ENCODE data around the gene HAUS8. TPM values are rescaled to one million over a fixed set of nuclear protein-coding genes. Genes with fewer than 3 reads are reported as not detected.
A peak's percentile ranks its signal among the peaks of the same experiment; 100 is the strongest.

The HAUS8 gene
- total and polyA plus RNA-seq, 2 donors (not counting 1 experiment from before 2014, with no cell fraction given), result 17.6 to 24.9 TPM

- CTCF ChIA-PET, result no interaction called here
- Histone ChIP-seq H3K9me3 (ENCODE audit: control extremely low read depth in 1 of 3, control insufficient read depth in 2 of 3, insufficient read depth in 1 of 3, low read length in 2 of 3) (peaks cover 0 to 14% (median 0%) of the 10 kb centered on the region in 3 donors), H3K4me1 (ENCODE audit: control insufficient read depth in 2 of 2, insufficient read depth in 2 of 2, low read length in 2 of 2) (peaks cover 29 to 51% of the 10 kb centered on the region in 2 donors), H3K36me3 (replicated peaks in 1 of 2; ENCODE audit: control extremely low read depth in 1 of 2, control insufficient read depth in 1 of 2, extremely low read depth in 1 of 2, insufficient read depth in 2 of 2, low read length in 1 of 2) (peaks cover 1 to 13% of the 10 kb centered on the region in 2 experiments), H3K4me3 (ENCODE audit: control extremely low read depth in 1 of 5, extremely low read depth in 1 of 5, insufficient read depth in 1 of 5, low read depth in 2 of 5, low read length in 4 of 5) (no peak overlapping the region), H2AFZ (ENCODE audit: insufficient read depth, low read depth, low read length, poor library complexity, severe bottlenecking) (no peak overlapping the region), H3K27ac (ENCODE audit: low read length in 2 of 2) (no peak overlapping the region), H3K4me2 (replicated peaks; ENCODE audit: low read depth, low read length, poor library complexity, severe bottlenecking) (no peak overlapping the region), H3K27me3 (replicated peaks in 1 of 4; ENCODE audit: control extremely low read depth in 1 of 4, control insufficient read depth in 3 of 4, insufficient read depth in 4 of 4, low read length in 3 of 4) (no peaks in the 10 kb centered on the region), H3K79me2 (ENCODE audit: control insufficient read depth, insufficient read depth, low read length) (peaks cover 77% of the 10 kb centered on the region), H4K20me1 (ENCODE audit: control insufficient read depth, insufficient read depth, low read length, poor library complexity, severe bottlenecking) (peaks cover 15% of the 10 kb centered on the region), H3K9ac (ENCODE audit: low read length) (no peak overlapping the region)
- no peak for ATAC-seq (ENCODE audit: low read depth)
- POLR2A ChIA-PET, result no interaction called here
- Mint-ChIP-seq H3K27ac (peak overlapping the region; percentile 46), H3K27me3 (no peaks in the 10 kb centered on the region), H3K4me1 (peaks cover 50% of the 10 kb centered on the region), H3K9me3 (ENCODE audit: insufficient read depth) (no peaks in the 10 kb centered on the region), H3K4me3 (no peak overlapping the region)
- intact Hi-C loops (cut with micrococcal nuclease), result no loop called here
- no peak for TF ChIP-seq EZH2 (IDR thresholded peaks at IDR 0.05; ENCODE audit: borderline replicate concordance, insufficient read depth, low read depth, low read length, poor library complexity, severe bottlenecking)
- no peak for TF ChIP-seq CTCF (IDR thresholded peaks at IDR 0.05)
- WGBS (ENCODE audit: insufficient coverage), result 78% methylated on average over 6 of the region's 9 CpGs
- DNase-seq, result no peak
Measured at GRCh38 chr19:17121736-17122293, 46.6 kb upstream of the HAUS8 start.

GRCh38 chr19:17118957-17119356 is 43.7 kb upstream of the HAUS8 start:
- peak overlapping the region; percentile 53 for H3K27ac Mint-ChIP-seq
- 94% methylated on average over 3 of the region's 5 CpGs for WGBS (ENCODE audit: insufficient coverage)
- CTCF ChIA-PET, result interaction anchor here (1.4 kb wide), 1 partner anchor 13 kb away, joined by 4 read pairs; no protein-coding TSS in a partner anchor
- DNase-seq (no peak), ATAC-seq (ENCODE audit: low read depth) (no peak)
- H3K9me3 ChIP-seq (ENCODE audit: control extremely low read depth in 1 of 3, control insufficient read depth in 2 of 3, insufficient read depth in 1 of 3, low read length in 2 of 3), result peaks cover 0 to 22% (median 0%) of the 10 kb centered on the region in 3 donors
- H3K9me3 Mint-ChIP-seq (ENCODE audit: insufficient read depth), result no peaks in the 10 kb centered on the region
- H3K27ac ChIP-seq (ENCODE audit: low read length in 2 of 2), result no peak overlapping the region
- H3K4me2 ChIP-seq (replicated peaks; ENCODE audit: low read depth, low read length, poor library complexity, severe bottlenecking), result no peak overlapping the region
- H3K79me2 ChIP-seq (ENCODE audit: control insufficient read depth, insufficient read depth, low read length), result peaks cover 97% of the 10 kb centered on the region
- intact Hi-C loops (cut with micrococcal nuclease), result no loop called here
- TF ChIP-seq EZH2 (IDR thresholded peaks at IDR 0.05; ENCODE audit: borderline replicate concordance, insufficient read depth, low read depth, low read length, poor library complexity, severe bottlenecking) (no peak), CTCF (IDR thresholded peaks at IDR 0.05) (no peak)
- H3K4me1 ChIP-seq (ENCODE audit: control insufficient read depth in 2 of 2, insufficient read depth in 2 of 2, low read length in 2 of 2), result peaks cover 13 to 36% of the 10 kb centered on the region in 2 donors
- peaks cover 52% of the 10 kb centered on the region for H3K4me1 Mint-ChIP-seq
- H3K9ac ChIP-seq (ENCODE audit: low read length), result no peak overlapping the region
- H3K27me3 ChIP-seq (replicated peaks in 1 of 4; ENCODE audit: control extremely low read depth in 1 of 4, control insufficient read depth in 3 of 4, insufficient read depth in 4 of 4, low read length in 3 of 4), result no peaks in the 10 kb centered on the region
- H3K36me3 ChIP-seq (replicated peaks in 1 of 2; ENCODE audit: control extremely low read depth in 1 of 2, control insufficient read depth in 1 of 2, extremely low read depth in 1 of 2, insufficient read depth in 2 of 2, low read length in 1 of 2), result peaks cover 1 to 29% of the 10 kb centered on the region in 2 experiments
- H3K4me3 ChIP-seq (ENCODE audit: control extremely low read depth in 1 of 5, extremely low read depth in 1 of 5, insufficient read depth in 1 of 5, low read depth in 2 of 5, low read length in 4 of 5), result no peak overlapping the region
- POLR2A ChIA-PET, result no interaction called here
- no peaks in the 10 kb centered on the region for H3K27me3 Mint-ChIP-seq
- no peak overlapping the region for H3K4me3 Mint-ChIP-seq
- peaks cover 26% of the 10 kb centered on the region for H4K20me1 ChIP-seq (ENCODE audit: control insufficient read depth, insufficient read depth, low read length, poor library complexity, severe bottlenecking)
- no peak overlapping the region for H2AFZ ChIP-seq (ENCODE audit: insufficient read depth, low read depth, low read length, poor library complexity, severe bottlenecking)
